ENCODE results near the gene GIT2. TPM values are rescaled to one million over a fixed set of nuclear protein-coding genes. Genes with fewer than 3 reads are reported as not detected.

Gene GIT2
- total RNA-seq, 1 donor, result 43.4 TPM

DNA sequence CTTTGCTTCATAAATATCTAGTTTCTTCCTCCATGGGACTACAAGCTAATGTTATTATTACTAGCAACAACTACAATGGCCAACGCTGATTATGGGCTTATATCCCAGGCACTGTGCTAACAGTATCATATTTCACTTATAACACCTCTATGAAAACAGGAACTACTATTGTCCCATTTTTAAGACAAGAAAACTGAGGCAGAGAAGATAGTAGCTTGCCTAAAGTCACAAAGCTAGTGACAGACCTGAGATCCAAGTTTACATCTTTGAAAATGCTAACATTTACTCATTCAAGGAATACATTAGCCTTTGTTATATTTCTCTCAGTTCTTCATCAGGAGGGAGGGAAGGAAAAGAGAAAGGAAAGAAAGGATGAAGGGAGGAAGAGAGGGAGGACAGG, 32.8 kb downstream of the GIT2 start:
- Histone ChIP-seq H3K4me1 (ENCODE audit: insufficient read depth, low read length) (peaks cover 30% of the 10 kb centered on the region), H2AFZ (ENCODE audit: low read length) (no peak overlapping the region), H3K36me3 (ENCODE audit: insufficient read depth, low read length) (peaks cover 55% of the 10 kb centered on the region), H3K79me2 (ENCODE audit: insufficient read depth, low read length) (no peaks in the 10 kb centered on the region), H3K4me2 (ENCODE audit: insufficient read depth, low read length) (no peak overlapping the region), H3K27ac (ENCODE audit: low read depth, low read length) (peak overlapping the region; percentile 95), H3K9me3 (ENCODE audit: low read depth, low read length) (no peaks in the 10 kb centered on the region), H3K27me3 (ENCODE audit: insufficient read depth, low read length) (no peaks in the 10 kb centered on the region), H4K20me1 (ENCODE audit: insufficient read depth, low read length) (no peaks in the 10 kb centered on the region), H3K4me3 (ENCODE audit: insufficient read depth, low read length) (no peak overlapping the region)
- DNase-seq (ENCODE audit: insufficient read length, low spot score, missing footprints), result no peak
- TF ChIP-seq, protein P1, sequence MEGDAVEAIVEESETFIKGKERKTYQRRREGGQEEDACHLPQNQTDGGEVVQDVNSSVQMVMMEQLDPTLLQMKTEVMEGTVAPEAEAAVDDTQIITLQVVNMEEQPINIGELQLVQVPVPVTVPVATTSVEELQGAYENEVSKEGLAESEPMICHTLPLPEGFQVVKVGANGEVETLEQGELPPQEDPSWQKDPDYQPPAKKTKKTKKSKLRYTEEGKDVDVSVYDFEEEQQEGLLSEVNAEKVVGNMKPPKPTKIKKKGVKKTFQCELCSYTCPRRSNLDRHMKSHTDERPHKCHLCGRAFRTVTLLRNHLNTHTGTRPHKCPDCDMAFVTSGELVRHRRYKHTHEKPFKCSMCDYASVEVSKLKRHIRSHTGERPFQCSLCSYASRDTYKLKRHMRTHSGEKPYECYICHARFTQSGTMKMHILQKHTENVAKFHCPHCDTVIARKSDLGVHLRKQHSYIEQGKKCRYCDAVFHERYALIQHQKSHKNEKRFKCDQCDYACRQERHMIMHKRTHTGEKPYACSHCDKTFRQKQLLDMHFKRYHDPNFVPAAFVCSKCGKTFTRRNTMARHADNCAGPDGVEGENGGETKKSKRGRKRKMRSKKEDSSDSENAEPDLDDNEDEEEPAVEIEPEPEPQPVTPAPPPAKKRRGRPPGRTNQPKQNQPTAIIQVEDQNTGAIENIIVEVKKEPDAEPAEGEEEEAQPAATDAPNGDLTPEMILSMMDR (IDR thresholded peaks at IDR 0.05; ENCODE audit: extremely low read depth, low read depth, low read length), result no peak

DNA sequence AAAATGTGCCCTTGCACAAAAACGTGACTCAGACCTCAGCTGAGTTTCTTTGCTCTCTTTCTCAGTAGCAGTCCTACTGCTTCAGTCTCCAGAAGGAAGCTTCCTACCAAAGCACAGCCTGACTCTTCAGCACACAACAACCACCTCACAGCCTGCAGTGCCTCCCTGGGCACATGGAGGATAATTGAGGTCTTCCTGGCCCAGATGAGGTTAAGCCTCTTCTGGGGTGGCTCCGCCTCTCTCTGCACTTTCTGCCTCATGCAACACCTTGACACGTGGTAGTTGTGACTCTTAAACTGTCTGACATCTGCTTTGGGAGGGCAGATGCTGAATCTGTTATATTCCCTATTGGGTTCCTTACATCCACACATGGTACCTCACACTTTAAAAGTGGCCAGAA, 33.8 kb downstream of the GIT2 start:
- DNase-seq (ENCODE audit: insufficient read length, low spot score, missing footprints), result peak; percentile 15
- H4K20me1 ChIP-seq (ENCODE audit: insufficient read depth, low read length), result no peaks in the 10 kb centered on the region
- TF ChIP-seq, protein P1 (IDR thresholded peaks at IDR 0.05; ENCODE audit: extremely low read depth, low read depth, low read length), result peak; percentile 13
- H2AFZ ChIP-seq (ENCODE audit: low read length), result no peak overlapping the region
- peak overlapping the region; percentile 41 for H3K4me2 ChIP-seq (ENCODE audit: insufficient read depth, low read length)
- peaks cover 30% of the 10 kb centered on the region for H3K4me1 ChIP-seq (ENCODE audit: insufficient read depth, low read length)
- no peaks in the 10 kb centered on the region for H3K9me3 ChIP-seq (ENCODE audit: low read depth, low read length)
- peak overlapping the region; percentile 95 for H3K27ac ChIP-seq (ENCODE audit: low read depth, low read length)
- no peak overlapping the region for H3K4me3 ChIP-seq (ENCODE audit: insufficient read depth, low read length)
- H3K27me3 ChIP-seq (ENCODE audit: insufficient read depth, low read length), result no peaks in the 10 kb centered on the region
- H3K79me2 ChIP-seq (ENCODE audit: insufficient read depth, low read length), result no peaks in the 10 kb centered on the region
- peaks cover 49% of the 10 kb centered on the region for H3K36me3 ChIP-seq (ENCODE audit: insufficient read depth, low read length)

DNA sequence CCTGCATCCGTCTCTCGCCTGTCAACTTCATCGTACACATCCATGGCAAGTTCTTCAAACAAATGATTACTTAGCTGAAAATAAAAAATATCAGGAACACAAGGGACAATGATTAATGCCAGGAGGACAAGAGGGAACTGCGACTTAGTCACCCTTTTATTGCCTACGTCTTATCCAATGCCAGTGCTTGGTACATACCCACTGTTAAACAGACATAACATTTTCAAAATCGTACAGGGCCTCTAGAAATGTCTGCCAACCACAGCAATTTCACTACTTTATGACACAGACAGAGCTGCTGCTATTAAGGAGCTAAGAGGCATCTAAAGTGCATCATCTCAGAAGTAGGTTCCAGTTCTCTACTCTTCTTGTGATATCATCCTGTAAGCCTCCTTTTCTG, 34.6 kb downstream of the GIT2 start:
- Histone ChIP-seq H3K4me3 (ENCODE audit: insufficient read depth, low read length) (no peak overlapping the region), H3K79me2 (ENCODE audit: insufficient read depth, low read length) (no peaks in the 10 kb centered on the region), H3K27ac (ENCODE audit: low read depth, low read length) (peak overlapping the region; percentile 95), H4K20me1 (ENCODE audit: insufficient read depth, low read length) (no peaks in the 10 kb centered on the region), H3K9me3 (ENCODE audit: low read depth, low read length) (no peaks in the 10 kb centered on the region), H3K4me1 (ENCODE audit: insufficient read depth, low read length) (peaks cover 30% of the 10 kb centered on the region), H3K27me3 (ENCODE audit: insufficient read depth, low read length) (no peaks in the 10 kb centered on the region), H3K4me2 (ENCODE audit: insufficient read depth, low read length) (peak overlapping the region; percentile 41), H3K36me3 (ENCODE audit: insufficient read depth, low read length) (peaks cover 47% of the 10 kb centered on the region), H2AFZ (ENCODE audit: low read length) (no peak overlapping the region)
- TF ChIP-seq, protein P1 (IDR thresholded peaks at IDR 0.05; ENCODE audit: extremely low read depth, low read depth, low read length), result no peak
- DNase-seq (ENCODE audit: insufficient read length, low spot score, missing footprints), result peak; percentile 32

DNA sequence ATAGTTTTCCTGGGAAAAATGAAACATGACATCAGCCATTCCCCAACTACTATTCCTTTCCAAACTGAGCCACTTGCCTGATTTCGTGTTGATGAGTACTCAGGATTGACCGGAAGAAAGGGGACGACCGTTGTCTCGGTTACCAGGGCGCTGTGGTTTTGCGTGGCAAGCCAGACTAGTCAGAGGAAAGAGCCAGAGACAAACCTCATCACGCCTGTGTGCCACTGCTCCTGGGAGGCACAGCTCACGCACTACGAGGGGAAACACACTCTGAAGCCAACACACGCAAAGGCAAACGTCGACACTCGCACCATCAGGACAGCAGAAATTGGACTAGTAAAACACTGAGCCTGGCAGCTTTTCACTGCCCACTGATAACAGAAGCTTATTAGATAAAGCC, 35.0 kb downstream of the GIT2 start:
- DNase-seq (ENCODE audit: insufficient read length, low spot score, missing footprints), result peak; percentile 53
- Histone ChIP-seq H3K4me2 (ENCODE audit: insufficient read depth, low read length) (peak overlapping the region; percentile 41), H2AFZ (ENCODE audit: low read length) (no peak overlapping the region), H3K4me1 (ENCODE audit: insufficient read depth, low read length) (peaks cover 30% of the 10 kb centered on the region), H3K27ac (ENCODE audit: low read depth, low read length) (peak overlapping the region; percentile 95), H3K27me3 (ENCODE audit: insufficient read depth, low read length) (no peaks in the 10 kb centered on the region), H4K20me1 (ENCODE audit: insufficient read depth, low read length) (no peaks in the 10 kb centered on the region), H3K79me2 (ENCODE audit: insufficient read depth, low read length) (no peaks in the 10 kb centered on the region), H3K36me3 (ENCODE audit: insufficient read depth, low read length) (peaks cover 49% of the 10 kb centered on the region), H3K9me3 (ENCODE audit: low read depth, low read length) (no peaks in the 10 kb centered on the region), H3K4me3 (ENCODE audit: insufficient read depth, low read length) (no peak overlapping the region)
- TF ChIP-seq, protein P1 (IDR thresholded peaks at IDR 0.05; ENCODE audit: extremely low read depth, low read depth, low read length), result no peak

All from osteoblast (primary cell).